ENCODE measurements around the gene SVEP1.

DNA sequence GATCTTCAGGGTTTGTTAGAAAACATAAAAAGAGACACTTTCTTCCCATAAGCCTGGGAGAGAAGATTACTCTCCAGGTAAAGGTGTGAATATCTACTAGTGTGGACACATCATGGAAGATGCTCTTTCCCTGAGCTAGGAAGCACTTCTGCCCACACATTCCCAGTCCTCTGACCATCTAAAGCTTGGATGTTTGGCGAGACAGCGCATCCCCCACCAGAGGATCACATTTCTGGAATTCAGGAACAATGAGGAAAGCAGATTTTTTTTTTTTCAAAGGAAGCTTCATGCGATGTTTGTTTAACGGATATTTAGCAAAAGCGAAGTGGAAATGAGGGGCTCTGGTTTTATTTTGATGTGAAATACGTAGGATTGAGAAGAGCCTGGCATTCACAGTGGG, 6.2 kb downstream of the SVEP1 start:
- TF ChIP-seq, protein P1, sequence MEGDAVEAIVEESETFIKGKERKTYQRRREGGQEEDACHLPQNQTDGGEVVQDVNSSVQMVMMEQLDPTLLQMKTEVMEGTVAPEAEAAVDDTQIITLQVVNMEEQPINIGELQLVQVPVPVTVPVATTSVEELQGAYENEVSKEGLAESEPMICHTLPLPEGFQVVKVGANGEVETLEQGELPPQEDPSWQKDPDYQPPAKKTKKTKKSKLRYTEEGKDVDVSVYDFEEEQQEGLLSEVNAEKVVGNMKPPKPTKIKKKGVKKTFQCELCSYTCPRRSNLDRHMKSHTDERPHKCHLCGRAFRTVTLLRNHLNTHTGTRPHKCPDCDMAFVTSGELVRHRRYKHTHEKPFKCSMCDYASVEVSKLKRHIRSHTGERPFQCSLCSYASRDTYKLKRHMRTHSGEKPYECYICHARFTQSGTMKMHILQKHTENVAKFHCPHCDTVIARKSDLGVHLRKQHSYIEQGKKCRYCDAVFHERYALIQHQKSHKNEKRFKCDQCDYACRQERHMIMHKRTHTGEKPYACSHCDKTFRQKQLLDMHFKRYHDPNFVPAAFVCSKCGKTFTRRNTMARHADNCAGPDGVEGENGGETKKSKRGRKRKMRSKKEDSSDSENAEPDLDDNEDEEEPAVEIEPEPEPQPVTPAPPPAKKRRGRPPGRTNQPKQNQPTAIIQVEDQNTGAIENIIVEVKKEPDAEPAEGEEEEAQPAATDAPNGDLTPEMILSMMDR (conservative IDR thresholded peaks at IDR 0.05) = no peak
- TF ChIP-seq ZFX (IDR thresholded peaks at IDR 0.05) = no peak
